Fibroblast of the aortic adventitia (primary cell): ENCODE data around the gene ACKR3. TPM values are rescaled to one million over a fixed set of nuclear protein-coding genes. Genes with fewer than 3 reads are reported as not detected.

Source experiments
- DNase-seq: peaks from one replicate; pipeline ENCODE4 v3.0.0-alpha.2; 2010; ENCODE audit warnings: low read depth
- H3K4me3 ChIP-seq: 2 replicates; pipeline ENCODE4 v1.5.1; 2011; ENCODE audit warnings: low read depth, mild to moderate bottlenecking, control low read depth, low read length, moderate library complexity
- total RNA-seq: library from RNA; depleted of rRNA; stranded (reverse); fragments of >200 nt; gene quantifications from 2 replicates; pipeline ENCODE4 v1.2.3, GENCODE V29; 2012; ENCODE audit warnings: low replicate concordance
- TF ChIP-seq, protein P1 (sequence below): IDR thresholded peaks from 2 replicates; pipeline ENCODE4 v1.5.1; 2011; ENCODE audit warnings: mild to moderate bottlenecking, low read length, control low read depth, inconsistent platforms; ENCODE audit not compliant: insufficient read depth

ACKR3 gene
- total RNA-seq, 1 donor: 0.72 TPM

DNA sequence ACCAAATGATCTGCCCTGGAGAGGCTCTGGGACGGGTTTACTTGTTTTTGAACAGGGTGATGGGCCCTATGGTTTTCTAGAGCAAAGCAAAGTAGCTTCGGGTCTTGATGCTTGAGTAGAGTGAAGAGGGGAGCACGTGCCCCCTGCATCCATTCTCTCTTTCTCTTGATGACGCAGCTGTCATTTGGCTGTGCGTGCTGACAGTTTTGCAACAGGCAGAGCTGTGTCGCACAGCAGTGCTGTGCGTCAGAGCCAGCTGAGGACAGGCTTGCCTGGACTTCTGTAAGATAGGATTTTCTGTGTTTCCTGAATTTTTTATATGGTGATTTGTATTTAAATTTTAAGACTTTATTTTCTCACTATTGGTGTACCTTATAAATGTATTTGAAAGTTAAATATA is 11.9 kb downstream of the ACKR3 start:
- DNase-seq: no peak
- TF ChIP-seq, protein P1, sequence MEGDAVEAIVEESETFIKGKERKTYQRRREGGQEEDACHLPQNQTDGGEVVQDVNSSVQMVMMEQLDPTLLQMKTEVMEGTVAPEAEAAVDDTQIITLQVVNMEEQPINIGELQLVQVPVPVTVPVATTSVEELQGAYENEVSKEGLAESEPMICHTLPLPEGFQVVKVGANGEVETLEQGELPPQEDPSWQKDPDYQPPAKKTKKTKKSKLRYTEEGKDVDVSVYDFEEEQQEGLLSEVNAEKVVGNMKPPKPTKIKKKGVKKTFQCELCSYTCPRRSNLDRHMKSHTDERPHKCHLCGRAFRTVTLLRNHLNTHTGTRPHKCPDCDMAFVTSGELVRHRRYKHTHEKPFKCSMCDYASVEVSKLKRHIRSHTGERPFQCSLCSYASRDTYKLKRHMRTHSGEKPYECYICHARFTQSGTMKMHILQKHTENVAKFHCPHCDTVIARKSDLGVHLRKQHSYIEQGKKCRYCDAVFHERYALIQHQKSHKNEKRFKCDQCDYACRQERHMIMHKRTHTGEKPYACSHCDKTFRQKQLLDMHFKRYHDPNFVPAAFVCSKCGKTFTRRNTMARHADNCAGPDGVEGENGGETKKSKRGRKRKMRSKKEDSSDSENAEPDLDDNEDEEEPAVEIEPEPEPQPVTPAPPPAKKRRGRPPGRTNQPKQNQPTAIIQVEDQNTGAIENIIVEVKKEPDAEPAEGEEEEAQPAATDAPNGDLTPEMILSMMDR: no peak
- H3K4me3 ChIP-seq: no peak overlapping the region

DNA sequence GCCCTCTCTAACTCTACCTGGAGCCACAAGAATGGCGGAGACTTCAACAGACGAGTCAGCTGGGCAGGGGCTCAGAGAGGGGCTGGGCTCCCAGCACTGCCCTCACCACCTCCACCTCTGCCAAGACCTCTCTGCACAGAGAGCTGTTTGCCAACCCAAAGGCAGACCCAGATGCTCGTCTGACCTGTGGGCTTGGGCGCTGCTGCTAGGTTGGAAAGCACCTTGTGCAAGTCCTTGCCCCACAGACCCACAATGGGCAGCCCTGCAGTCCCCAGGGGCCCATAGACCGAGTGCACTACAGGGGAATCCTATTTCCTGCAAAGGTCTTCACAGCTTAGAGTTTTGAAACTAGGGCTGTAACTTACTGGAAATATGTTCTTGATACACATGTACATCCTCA is 13.3 kb downstream of the ACKR3 start:
- no peak overlapping the region for H3K4me3 ChIP-seq
- TF ChIP-seq, protein P1: no peak
- DNase-seq: no peak

DNA sequence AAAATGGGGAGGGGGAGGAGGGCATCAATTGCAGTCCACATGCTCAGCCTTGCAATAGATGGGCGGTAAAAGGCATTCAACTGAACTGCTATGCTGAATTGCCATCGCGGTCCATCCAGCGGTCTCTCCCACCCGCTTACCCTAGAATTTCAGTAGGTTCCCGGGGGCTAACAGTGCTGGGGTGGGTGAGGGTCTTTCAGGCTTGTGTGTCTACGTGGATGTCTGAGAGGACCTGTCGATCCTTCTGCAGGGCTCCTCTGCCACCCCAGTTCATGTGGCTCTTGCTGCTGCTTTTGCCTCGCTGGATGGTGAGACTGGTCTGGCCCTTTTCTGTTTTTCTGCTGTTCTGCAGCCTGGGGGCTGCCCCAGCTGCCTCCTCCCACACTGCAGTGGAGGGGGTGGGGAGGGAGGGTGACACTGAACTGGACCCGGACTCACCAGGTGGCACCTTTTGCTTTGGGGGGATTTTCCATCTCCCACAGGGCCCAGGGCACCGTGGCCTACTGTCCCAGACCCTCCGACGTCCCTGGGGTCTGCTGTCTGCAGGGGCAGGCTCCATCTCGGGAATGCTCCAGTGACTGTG is 14.1 kb downstream of the ACKR3 start:
- DNase-seq: no peak
- TF ChIP-seq, protein P1: no peak

DNA sequence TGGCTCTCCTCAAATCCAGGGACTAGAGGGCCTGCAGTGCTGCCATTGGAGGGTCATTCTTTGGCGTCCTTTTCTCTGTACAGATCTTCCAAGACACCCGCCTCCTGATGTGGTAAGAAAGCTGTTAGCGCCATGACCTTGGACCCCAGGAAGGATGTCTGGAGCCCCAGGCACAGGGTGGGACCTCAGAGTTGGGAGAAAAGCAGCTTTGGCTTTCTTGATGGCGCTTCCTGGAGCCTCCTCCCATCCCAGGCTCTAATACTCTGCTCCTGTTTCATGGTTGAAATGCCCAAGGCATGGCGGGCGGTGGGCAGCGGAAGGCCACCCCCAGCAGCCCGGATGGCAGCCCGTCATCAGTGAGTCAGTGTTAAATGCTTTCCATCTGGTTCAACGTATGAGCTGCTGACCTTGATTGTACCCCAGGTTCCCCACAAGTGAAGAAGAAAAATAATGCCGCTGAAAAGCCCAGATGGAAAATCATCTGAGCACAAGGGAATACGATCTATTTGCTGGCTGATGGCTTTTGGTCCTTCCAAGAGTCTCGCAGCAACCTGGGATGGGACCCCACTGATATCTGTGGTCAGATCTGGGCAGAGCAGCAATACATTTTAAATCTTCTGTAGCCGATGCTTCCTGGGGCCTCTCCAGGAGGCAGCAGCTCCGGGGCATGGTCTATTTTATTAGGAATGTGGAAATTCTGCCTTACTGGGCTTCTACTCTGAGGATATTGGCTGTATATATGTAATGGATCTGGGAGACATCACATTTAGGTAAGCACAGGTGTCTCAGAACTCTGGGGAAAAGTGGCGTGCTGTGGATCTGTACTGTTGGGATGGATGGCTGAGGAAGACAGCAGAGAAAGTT is 15.1 kb downstream of the ACKR3 start:
- DNase-seq: no peak
- TF ChIP-seq, protein P1: no peak

More for the DNA sequence above, 14.1 kb downstream of the ACKR3 start:
- no peak overlapping the region for H3K4me3 ChIP-seq

DNA sequence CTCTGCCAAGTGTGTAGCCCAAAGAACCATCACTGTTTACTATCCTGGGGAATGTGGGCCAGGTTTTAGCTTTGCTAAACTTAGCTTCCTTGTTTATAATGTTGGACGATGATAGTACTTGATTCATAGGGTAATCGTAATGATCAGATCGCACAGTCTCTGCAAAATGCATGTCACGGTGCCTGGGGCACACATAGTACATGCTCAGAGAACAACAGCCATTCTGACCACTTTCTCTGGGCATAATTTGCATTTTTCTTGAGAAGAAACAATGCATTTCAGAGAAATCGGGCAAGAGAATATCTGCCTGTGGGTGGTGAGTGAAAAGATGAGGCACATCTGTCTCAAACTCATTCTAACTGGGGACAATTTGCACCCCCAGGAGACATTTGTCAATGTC is 16.3 kb downstream of the ACKR3 start:
- TF ChIP-seq, protein P1: no peak
- DNase-seq: no peak
- no peak overlapping the region for H3K4me3 ChIP-seq

More for the DNA sequence above, 15.1 kb downstream of the ACKR3 start:
- H3K4me3 ChIP-seq: no peak overlapping the region

DNA sequence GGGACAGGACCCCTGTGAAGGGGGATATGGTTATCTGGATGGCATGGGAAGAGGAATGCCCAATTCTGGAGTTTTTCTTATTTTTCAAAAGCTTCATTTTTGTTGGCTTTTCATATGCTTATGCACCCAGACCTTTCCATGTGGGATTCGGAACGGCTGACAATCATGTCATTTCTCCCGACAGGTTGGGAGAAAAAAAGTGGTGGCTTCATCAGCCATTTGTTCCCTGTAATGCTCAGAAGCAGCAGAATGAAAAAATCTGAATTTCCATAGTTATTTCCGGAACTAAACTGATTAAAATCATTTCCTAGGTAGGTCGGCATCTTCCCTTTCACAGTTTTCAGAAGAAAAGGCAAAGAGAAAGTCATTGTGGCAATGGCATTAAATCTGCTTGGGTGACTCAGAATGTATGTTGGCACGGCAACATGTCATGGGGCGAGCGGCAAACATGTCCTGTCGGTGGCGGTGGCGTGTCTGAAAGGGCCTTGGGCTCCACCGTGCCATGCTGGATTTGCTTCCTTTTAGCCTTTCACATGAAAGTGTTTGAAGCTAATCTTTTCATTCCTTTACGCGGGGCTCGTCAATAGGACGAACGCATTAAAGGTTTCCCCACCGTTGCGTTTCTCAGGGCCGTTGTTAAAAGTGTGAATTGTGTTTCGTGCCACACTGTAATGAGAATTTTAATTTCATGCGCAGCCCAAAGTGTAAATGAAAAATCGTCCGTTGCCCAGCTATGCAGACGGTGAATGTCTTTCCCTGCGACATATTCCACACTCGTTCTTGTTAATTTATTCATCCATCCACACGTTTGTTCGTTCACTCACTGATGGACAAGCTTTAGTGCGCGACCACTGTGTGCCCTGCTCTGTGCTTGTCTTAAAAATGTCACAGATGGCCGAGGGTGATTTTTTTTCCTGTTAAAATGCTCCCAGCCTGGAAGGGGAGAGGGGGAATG is 18.5 kb downstream of the ACKR3 start:
- no peak overlapping the region for H3K4me3 ChIP-seq
- no peak for DNase-seq
- TF ChIP-seq, protein P1: no peak
